Measurements from ENCODE around the gene PEA15.

Gene PEA15

GRCh38 chr1:160205242-160206035 lies at the start of gene PEA15:
TSS of gene PEA15 (plus strand) at chr1:160205384. CDS start at chr1:160211545, 6,161 bp downstream.
- peak; percentile 23 to 39 for DNase-seq (ENCODE audit: low read depth in 2 of 2, low spot score in 1 of 2)

GRCh38 chr1:160156361-160156760 lies 48.8 kb upstream of the PEA15 start:
- DNase-seq (ENCODE audit: low read depth in 2 of 2, low spot score in 1 of 2), result no peak

- DNase-seq (ENCODE audit: low read depth in 2 of 2, low spot score in 1 of 2), result no peak
These were observed 48.0 kb upstream of the PEA15 start for GRCh38 chr1:160157174-160157573.

GRCh38 chr1:160158031-160158430 lies 47.2 kb upstream of the PEA15 start:
- DNase-seq (ENCODE audit: low read depth in 2 of 2, low spot score in 1 of 2), result no peak

GRCh38 chr1:160158534-160158933 lies 46.6 kb upstream of the PEA15 start:
- DNase-seq (ENCODE audit: low read depth in 2 of 2, low spot score in 1 of 2), result no peak

- DNase-seq (ENCODE audit: low read depth in 2 of 2, low spot score in 1 of 2), result no peak
These were observed 45.3 kb upstream of the PEA15 start for GRCh38 chr1:160159846-160160245.

GRCh38 chr1:160161965-160162705 lies 43.0 kb upstream of the PEA15 start:
- no peak for DNase-seq (ENCODE audit: low read depth in 2 of 2, low spot score in 1 of 2)

GRCh38 chr1:160162931-160163330 lies 42.3 kb upstream of the PEA15 start:
- DNase-seq (ENCODE audit: low read depth in 2 of 2, low spot score in 1 of 2), result no peak

GRCh38 chr1:160163615-160164014 lies 41.6 kb upstream of the PEA15 start:
- no peak for DNase-seq (ENCODE audit: low read depth in 2 of 2, low spot score in 1 of 2)

- DNase-seq (ENCODE audit: low read depth in 2 of 2, low spot score in 1 of 2), result no peak
These were observed 41.1 kb upstream of the PEA15 start for GRCh38 chr1:160164121-160164520.

GRCh38 chr1:160166166-160166868 lies 38.9 kb upstream of the PEA15 start:
- no peak for DNase-seq (ENCODE audit: low read depth in 2 of 2, low spot score in 1 of 2)

- no peak for DNase-seq (ENCODE audit: low read depth in 2 of 2, low spot score in 1 of 2)
These were observed 38.1 kb upstream of the PEA15 start for GRCh38 chr1:160167056-160167455.

GRCh38 chr1:160167580-160167979 lies 37.6 kb upstream of the PEA15 start:
- no peak for DNase-seq (ENCODE audit: low read depth in 2 of 2, low spot score in 1 of 2)

- no peak for DNase-seq (ENCODE audit: low read depth in 2 of 2, low spot score in 1 of 2)
These were observed 37.2 kb upstream of the PEA15 start for GRCh38 chr1:160168016-160168415.

GRCh38 chr1:160168609-160169369 lies 36.4 kb upstream of the PEA15 start:
- DNase-seq (ENCODE audit: low read depth in 2 of 2, low spot score in 1 of 2), result no peak

GRCh38 chr1:160169553-160170399 lies 35.4 kb upstream of the PEA15 start:
- no peak for DNase-seq (ENCODE audit: low read depth in 2 of 2, low spot score in 1 of 2)

GRCh38 chr1:160171354-160171753 lies 33.8 kb upstream of the PEA15 start:
- no peak for DNase-seq (ENCODE audit: low read depth in 2 of 2, low spot score in 1 of 2)

GRCh38 chr1:160171980-160172379 lies 33.2 kb upstream of the PEA15 start:
- DNase-seq (ENCODE audit: low read depth in 2 of 2, low spot score in 1 of 2), result no peak

GRCh38 chr1:160177231-160177630 lies 28.0 kb upstream of the PEA15 start:
- DNase-seq (ENCODE audit: low read depth in 2 of 2, low spot score in 1 of 2), result no peak

GRCh38 chr1:160177667-160178066 lies 27.5 kb upstream of the PEA15 start:
- DNase-seq (ENCODE audit: low read depth in 2 of 2, low spot score in 1 of 2), result no peak
